Right cardiac atrium (tissue), 5 donors: Measurements from ENCODE around the gene SCO1. TPM values are rescaled to one million over a fixed set of nuclear protein-coding genes. Genes with fewer than 3 reads are reported as not detected.
A peak's percentile ranks its signal among the peaks of the same experiment; 100 is the strongest.
"Not testable (repeated sequence)": the region's sequence is repeated elsewhere in the genome, so short reads cannot be mapped to it uniquely, and the experiment has no call there.

Experiments
- ATAC-seq, 2 donors: fragments of 200-7000 bp; cut with Tn5 transposase; one replicate each; pipeline versions ENCODE4 v1.8.0 to v1.9.1; 2020; ENCODE audit warnings: moderate library complexity in 2 of 2, mild to moderate bottlenecking in 1 of 2
- DNase-seq, 3 donors: peaks; one replicate each; pipeline ENCODE4 v3.0.0-alpha.2; 2020
- H3K27ac ChIP-seq: one replicate; pipeline ENCODE4 v1.5.1; 2013; ENCODE audit warnings: mild to moderate bottlenecking, low read length, control low read depth, moderate library complexity
- H3K27me3 ChIP-seq: one replicate; pipeline ENCODE4 v1.6.1; 2013; ENCODE audit not compliant: control insufficient read depth, insufficient read depth
- H3K4me1 ChIP-seq: one replicate; pipeline ENCODE4 v1.6.1; 2013; ENCODE audit warnings: low read length; ENCODE audit not compliant: control insufficient read depth, insufficient read depth
- H3K4me3 ChIP-seq: one replicate; pipeline ENCODE4 v1.5.1; 2013; ENCODE audit warnings: low read length, control low read depth
- H3K9me3 ChIP-seq: one replicate; pipeline ENCODE4 v1.6.1; 2013; ENCODE audit warnings: low read length; ENCODE audit not compliant: control insufficient read depth
- WGBS: extraction: QIAGEN DNeasy Blood & Tissue Kit; methylation state at CpG from one replicate; pipeline ENCODE4 v1.1.7; 2013; 5-methylcytosine and 5-hydroxymethylcytosine counted together
- intact Hi-C, 4 donors: fragments of 100-400 bp; cut with DNase I; formaldehyde crosslinking; loops; one replicate each; pipeline versions ENCODE4 v1.11.0 to v1.14.0; 2022 to 2023
- polyA plus RNA-seq: library from polyadenylated mRNA; stranded (reverse); fragments of 200-250 nt; gene quantifications from one replicate; pipeline ENCODE4 v1.2.3, GENCODE V29; 2013
- total RNA-seq, 4 donors: library from RNA; stranded (reverse); fragmentation: NEBNext Ultra II Directional; extraction: Animal tissue kit (Norgen Biotek cat#: 25700); gene quantifications; one replicate each; pipeline ENCODE4 v1.2.1, GENCODE V29; 2021
- donor health status: healthy with polysubstance abuse.
- donor health status: DM: no; HTN: yes; CAD: no.
- donor health status: DM: no; HTN: no; CAD: no.
- donor health status: DM: no; HTN: yes; CAD: no; lungs with severe emphysema.
- donor health status: DM: yes; HTN: yes; CAD: no.

Gene SCO1
- total and polyA plus RNA-seq, 5 donors = 19.1 to 29.5 (median 27.4) TPM

- peak in 2 of 3 donors; percentile 59 to 76 for DNase-seq
Observed at GRCh38 chr17:10737168-10737622, 39.9 kb upstream of the SCO1 start.

GRCh38 chr17:10735821-10736220, 38.5 kb upstream of the SCO1 start:
- ATAC-seq = no peak
- intact Hi-C loops = loop anchor here (2.0 to 10.0 kb wide), 3 partner anchors 106 to 109 kb away; no protein-coding TSS in a partner anchor

More at GRCh38 chr17:10737168-10737622, 39.9 kb upstream of the SCO1 start:
- Histone ChIP-seq H3K27me3 (no peaks in the 10 kb centered on the region), H3K27ac (no peak overlapping the region), H3K9me3 (no peaks in the 10 kb centered on the region), H3K4me1 (no peaks in the 10 kb centered on the region), H3K4me3 (no peak overlapping the region)
- intact Hi-C loops = loop anchor here (2.0 to 10.0 kb wide), 3 partner anchors 105 to 108 kb away; no protein-coding TSS in a partner anchor
- WGBS = 13% methylated on average over 6 of the region's 6 CpGs
- ATAC-seq = peak; percentile 80 to 85

GRCh38 chr17:10735251-10735650, 37.9 kb upstream of the SCO1 start:
- no peak for DNase-seq
- ATAC-seq = no peak

More at GRCh38 chr17:10735821-10736220, 38.5 kb upstream of the SCO1 start:
- Histone ChIP-seq H3K4me1 (no peaks in the 10 kb centered on the region), H3K4me3 (no peak overlapping the region), H3K27ac (no peak overlapping the region), H3K9me3 (no peaks in the 10 kb centered on the region), H3K27me3 (no peaks in the 10 kb centered on the region)
- no peak for DNase-seq
- 94% methylated on average over 4 of the region's 4 CpGs for WGBS

GRCh38 chr17:10733666-10734065, 36.3 kb upstream of the SCO1 start:
- ATAC-seq = no peak
- no peaks in the 10 kb centered on the region for H3K9me3 ChIP-seq
- no peak overlapping the region for H3K27ac ChIP-seq
- WGBS = 85% methylated on average over 3 of the region's 3 CpGs
- H3K27me3 ChIP-seq = no peaks in the 10 kb centered on the region
- no peak overlapping the region for H3K4me3 ChIP-seq
- H3K4me1 ChIP-seq = no peaks in the 10 kb centered on the region
- DNase-seq = no peak
- intact Hi-C loops = loop anchor here in 1 of 4 donors (10.0 kb wide), 1 partner anchor 111 kb away; no protein-coding TSS in a partner anchor

More at GRCh38 chr17:10735251-10735650, 37.9 kb upstream of the SCO1 start:
- no peak overlapping the region for H3K27ac ChIP-seq
- no peaks in the 10 kb centered on the region for H3K4me1 ChIP-seq
- WGBS = 65% methylated on average over 2 of the region's 2 CpGs
- intact Hi-C loops = loop anchor here in 3 of 4 donors (5.0 to 10.0 kb wide), 2 partner anchors 107 to 110 kb away; no protein-coding TSS in a partner anchor
- no peak overlapping the region for H3K4me3 ChIP-seq
- H3K9me3 ChIP-seq = no peaks in the 10 kb centered on the region
- H3K27me3 ChIP-seq = no peaks in the 10 kb centered on the region

GRCh38 chr17:10732121-10732520, 34.8 kb upstream of the SCO1 start:
- WGBS = 87% methylated on average over 6 of the region's 6 CpGs
- H3K27ac ChIP-seq, DNase-seq, H3K4me1 ChIP-seq, ATAC-seq, H3K4me3 ChIP-seq, H3K27me3 ChIP-seq, H3K9me3 ChIP-seq: not testable (repeated sequence)
- intact Hi-C loops = loop anchor here in 1 of 4 donors (10.0 kb wide), 1 partner anchor 113 kb away; no protein-coding TSS in a partner anchor

GRCh38 chr17:10731408-10731879, 34.1 kb upstream of the SCO1 start:
- H3K27me3 ChIP-seq = no peaks in the 10 kb centered on the region
- no peaks in the 10 kb centered on the region for H3K4me1 ChIP-seq
- H3K9me3 ChIP-seq = no peaks in the 10 kb centered on the region
- H3K27ac ChIP-seq = no peak overlapping the region
- ATAC-seq (no peak), DNase-seq (no peak)
- intact Hi-C loops = loop anchor here in 1 of 4 donors (10.0 kb wide), 1 partner anchor 113 kb away; no protein-coding TSS in a partner anchor
- H3K4me3 ChIP-seq = no peak overlapping the region
- 96% methylated on average over 6 of the region's 6 CpGs for WGBS

GRCh38 chr17:10730247-10730646, 32.9 kb upstream of the SCO1 start:
- H3K4me3 ChIP-seq = peak overlapping the region; percentile 42
- peak in 1 of 3 donors; percentile 61 for DNase-seq
- not testable (repeated sequence) for ATAC-seq, H3K9me3 ChIP-seq, H3K27me3 ChIP-seq, H3K4me1 ChIP-seq
- peak overlapping the region; percentile 6 for H3K27ac ChIP-seq
- intact Hi-C loops = loop anchor here in 1 of 4 donors (10.0 kb wide), 1 partner anchor 115 kb away; no protein-coding TSS in a partner anchor
- 21% methylated on average over 15 of the region's 15 CpGs for WGBS

GRCh38 chr17:10729334-10730193, 32.2 kb upstream of the SCO1 start, which contains the start of gene TMEM220:
Gene TMEM220 (minus strand): TSS chr17:10730023. CDS start chr17:10729851, 172 bp downstream.
- Histone ChIP-seq H3K4me3 (peak within 1 kb of the TSS; percentile 42), H3K4me1 (no peaks in the 10 kb centered on the region), H3K27ac (peak within 1 kb of the TSS; percentile 75), H3K9me3 (no peaks in the 10 kb centered on the region), H3K27me3 (no peaks in the 10 kb centered on the region)
- intact Hi-C loops = loop anchor here in 1 of 4 donors (10.0 kb wide), 1 partner anchor 115 kb away; no protein-coding TSS in a partner anchor
- peak; percentile 97 to 98 for ATAC-seq
- DNase-seq = peak; percentile 89 to 94 (median 93)
- under 1% methylated on average over 79 of the region's 79 CpGs for WGBS

- no peak overlapping the region for H3K4me3 ChIP-seq
- WGBS = 98% methylated on average over 10 of the region's 10 CpGs
- no peak overlapping the region for H3K27ac ChIP-seq
- H3K27me3 ChIP-seq = no peaks in the 10 kb centered on the region
- H3K4me1 ChIP-seq = no peaks in the 10 kb centered on the region
- H3K9me3 ChIP-seq = no peaks in the 10 kb centered on the region
- no peak for ATAC-seq
- intact Hi-C loops = no loop called here
- DNase-seq = no peak
Observed at GRCh38 chr17:10728331-10728892, 31.1 kb upstream of the SCO1 start.

- DNase-seq (no peak), ATAC-seq (no peak)
- intact Hi-C loops = no loop called here
- 89% methylated on average over 5 of the region's 5 CpGs for WGBS
- Histone ChIP-seq H3K9me3 (no peaks in the 10 kb centered on the region), H3K4me1 (no peaks in the 10 kb centered on the region), H3K27me3 (no peaks in the 10 kb centered on the region), H3K27ac (no peak overlapping the region), H3K4me3 (no peak overlapping the region)
Observed at GRCh38 chr17:10727192-10727591, 29.9 kb upstream of the SCO1 start.
